Keratinocyte (primary cell): ENCODE data around the gene SLC16A4.

Experiments
- CTCF ChIP-seq, 3 experiments: IDR thresholded peaks in 1 of 3; conservative IDR thresholded peaks in 1 of 3; optimal IDR thresholded peaks in 1 of 3; 2 replicates in 2 of 3; 3 replicates in 1 of 3; pipeline versions ENCODE3 to v1.5.1; 2011; ENCODE audit warnings: low read length in 3 of 3, mild to moderate bottlenecking in 3 of 3, moderate library complexity in 2 of 3, control low read depth in 1 of 3, inconsistent platforms in 1 of 3; ENCODE audit not compliant: insufficient read depth in 2 of 3; ENCODE audit errors: extremely low read depth in 1 of 3
- EZH2 ChIP-seq: IDR thresholded peaks from one replicate; pipeline ENCODE4 v1.6.1; 2012; ENCODE audit warnings: inconsistent platforms, mild to moderate bottlenecking, low read length, moderate library complexity

- TF ChIP-seq CTCF (optimal IDR thresholded peaks at IDR 0.05 in 1 of 3, IDR thresholded peaks at IDR 0.05 in 1 of 3, conservative IDR thresholded peaks at IDR 0.05 in 1 of 3; ENCODE audit: extremely low read depth in 1 of 3, insufficient read depth in 2 of 3, low read length in 3 of 3) (no peak), EZH2 (no peak)
Observed at GRCh38 chr1:110404401-110404800, 13.6 kb upstream of the SLC16A4 start.
